A204.1 (cell line): ENCODE data around the gene ENDOU.

ENCODE experiments used
- FAIRE-seq: peaks from 2 replicates; lab custom pipeline; 2012; peaks lifted over from hg19 to GRCh38; lab: Jason Lieb, UNC

The ENDOU gene

DNA sequence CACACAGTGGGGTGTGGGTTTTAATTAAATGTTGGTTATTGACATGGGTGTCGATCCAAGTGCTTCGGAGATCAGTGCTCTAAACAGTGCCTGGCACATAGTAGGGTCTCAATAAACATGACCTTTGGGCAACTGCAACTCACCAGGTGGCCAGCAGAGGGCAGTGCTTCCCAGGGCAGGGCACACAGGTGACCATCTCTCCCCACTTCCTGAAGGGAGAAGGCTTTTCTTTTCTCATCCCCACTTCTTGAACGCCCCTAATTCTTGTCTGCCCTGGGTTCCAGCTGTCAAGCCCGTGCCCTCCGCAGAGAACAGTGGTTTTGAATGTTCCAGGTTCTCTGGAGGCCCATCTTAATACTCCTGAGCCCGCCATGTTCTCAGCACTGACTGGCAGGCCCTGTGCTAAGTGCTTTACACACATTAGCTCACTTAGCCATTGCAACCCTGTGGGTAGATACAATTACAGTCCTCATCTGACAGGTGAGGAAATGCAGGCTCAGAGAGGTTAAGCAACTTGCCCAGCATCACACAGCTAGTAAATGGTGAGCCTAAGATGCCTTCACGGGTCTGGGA, 17.0 kb upstream of the ENDOU start:
- FAIRE-seq, result no peak

DNA sequence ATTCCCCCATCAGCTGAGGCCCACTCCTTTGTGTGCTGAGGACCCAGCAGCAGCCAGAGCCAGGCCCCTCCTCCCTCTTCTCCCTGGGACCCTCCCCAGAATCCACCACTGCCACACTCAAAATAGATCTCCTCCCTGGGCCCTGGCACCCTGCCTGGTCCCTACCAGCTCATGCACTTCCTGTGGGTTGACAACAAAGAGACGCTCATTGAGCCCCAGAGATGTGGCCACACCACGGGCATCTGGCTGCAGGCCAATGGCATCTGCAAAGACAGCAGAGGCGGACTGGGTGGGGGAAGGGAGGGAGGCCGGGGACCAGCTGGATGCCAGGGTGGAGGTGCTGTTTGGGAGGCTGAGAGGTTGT, 16.0 kb upstream of the ENDOU start:
- no peak for FAIRE-seq

GRCh38 chr12:47740606-47741339, 15.5 kb upstream of the ENDOU start:
- no peak for FAIRE-seq

DNA sequence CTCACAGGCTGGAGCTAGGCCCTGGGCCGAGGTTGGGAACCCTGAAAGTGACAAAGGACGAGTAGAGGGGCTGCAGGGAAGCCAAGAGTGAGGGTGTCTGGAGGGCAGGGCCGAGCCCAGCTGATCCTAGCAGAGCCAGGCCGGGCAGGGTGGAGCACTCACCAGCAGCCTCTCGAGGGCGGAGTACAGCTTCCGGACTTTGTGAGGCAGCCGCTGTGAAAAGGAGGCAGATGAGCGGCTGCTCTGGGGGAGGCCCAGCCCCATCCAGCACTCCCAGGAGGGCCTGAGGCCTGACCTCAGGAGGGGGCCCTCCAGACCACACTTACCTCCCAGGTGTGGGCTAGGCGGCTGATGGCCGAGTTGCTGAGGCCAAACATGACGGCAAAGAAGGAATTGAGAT, 14.7 kb upstream of the ENDOU start:
- no peak for FAIRE-seq

GRCh38 chr12:47739297-47739696, 14.0 kb upstream of the ENDOU start:
- FAIRE-seq, result no peak

- FAIRE-seq, result no peak
Observed at GRCh38 chr12:47737936-47738594, 12.8 kb upstream of the ENDOU start.

- no peak for FAIRE-seq
Observed at GRCh38 chr12:47736877-47737676, 11.8 kb upstream of the ENDOU start.

DNA sequence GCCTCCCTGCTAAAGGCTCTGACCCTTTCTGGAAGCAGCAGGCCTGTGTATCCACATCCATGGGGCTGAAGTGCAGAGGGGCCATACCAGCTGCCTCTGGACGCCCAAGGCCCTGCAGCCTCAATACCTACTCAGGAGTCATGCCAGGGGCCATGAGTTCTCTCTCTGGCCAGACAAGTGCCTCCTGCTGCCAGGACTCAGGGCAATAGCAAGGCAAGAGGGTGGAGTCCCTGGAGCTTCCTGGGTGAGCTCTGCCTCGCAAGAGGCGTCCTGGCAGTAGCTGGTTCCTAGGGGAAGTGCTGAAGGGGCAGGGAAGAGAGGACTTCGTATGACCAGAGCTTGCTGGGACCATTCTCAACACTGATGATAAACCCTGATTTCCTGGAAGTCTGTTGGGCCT, 10.9 kb upstream of the ENDOU start:
- FAIRE-seq, result no peak

GRCh38 chr12:47735649-47736048, 10.4 kb upstream of the ENDOU start:
- no peak for FAIRE-seq

- FAIRE-seq, result no peak
Observed at GRCh38 chr12:47734725-47735480, 9.6 kb upstream of the ENDOU start.

- FAIRE-seq, result no peak
Observed at GRCh38 chr12:47733142-47733541, 7.9 kb upstream of the ENDOU start.

DNA sequence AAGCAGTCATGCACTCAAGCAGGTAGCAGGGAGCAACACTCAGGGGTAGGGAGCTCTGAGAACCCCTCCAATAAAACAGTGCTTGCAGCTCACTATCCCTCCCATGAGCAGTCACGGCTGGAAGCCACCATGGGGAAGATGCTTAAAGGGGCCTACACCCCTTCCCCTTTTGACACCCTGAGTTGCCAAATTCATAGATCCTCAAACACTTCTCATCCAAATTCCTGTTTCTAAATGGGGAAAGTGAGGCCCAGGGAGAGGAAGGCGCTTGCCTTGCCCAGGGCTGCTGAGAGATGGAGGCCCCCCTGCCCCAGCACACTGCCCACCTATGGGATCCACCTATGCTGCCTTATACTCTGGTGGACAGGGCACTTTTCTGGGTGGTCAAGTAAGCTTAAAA, 7.2 kb upstream of the ENDOU start:
- no peak for FAIRE-seq

DNA sequence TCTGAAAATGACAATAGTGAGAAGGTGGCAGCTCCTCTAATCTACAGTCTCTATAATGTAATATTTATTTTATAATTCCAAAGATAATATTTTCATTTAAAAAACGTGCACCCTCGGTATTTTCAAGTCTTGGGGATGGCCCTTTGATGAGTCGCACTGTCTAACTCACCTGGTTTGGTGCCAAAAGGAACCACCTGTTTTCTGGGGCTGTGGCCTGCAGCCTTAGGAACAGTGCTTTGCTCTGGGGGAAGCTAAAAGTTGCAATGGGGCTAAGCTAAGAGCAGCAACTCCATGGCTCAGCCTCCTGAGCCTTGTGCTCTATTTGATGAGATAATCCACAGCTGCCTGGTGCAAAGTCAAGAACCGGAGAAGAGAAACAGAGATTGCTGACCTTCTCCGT, 6.4 kb upstream of the ENDOU start:
- no peak for FAIRE-seq

- FAIRE-seq, result no peak
Observed at GRCh38 chr12:47730341-47730744, 5.1 kb upstream of the ENDOU start.

- no peak for FAIRE-seq
Observed at GRCh38 chr12:47729233-47729632, 3.9 kb upstream of the ENDOU start.

DNA sequence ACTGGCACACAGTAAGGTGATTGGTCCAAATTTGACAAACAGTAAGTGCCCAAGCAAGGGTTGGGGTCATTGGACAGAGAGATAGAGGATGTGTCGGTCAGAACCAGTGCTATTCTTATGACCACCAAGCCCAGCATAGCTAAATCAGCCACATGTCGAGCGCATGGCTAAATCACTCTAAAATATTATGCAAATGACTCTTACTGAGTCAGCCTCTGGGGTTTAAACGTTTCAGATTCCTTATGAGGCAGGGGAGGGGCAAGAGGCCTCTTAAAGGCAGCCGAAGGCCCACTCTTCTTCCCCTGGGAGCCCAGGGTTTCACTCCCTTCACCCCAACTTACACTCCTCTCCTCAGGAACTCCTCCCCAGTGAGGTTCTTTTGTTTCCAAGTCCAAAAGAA, 603 bp upstream of the ENDOU start:
- FAIRE-seq, result no peak

- FAIRE-seq, result no peak
Observed at GRCh38 chr12:47722941-47723631, 2.2 kb downstream of the ENDOU start.

- no peak for FAIRE-seq
Observed at GRCh38 chr12:47722136-47722834, 3.0 kb downstream of the ENDOU start.

GRCh38 chr12:47721431-47721973, 3.8 kb downstream of the ENDOU start:
- no peak for FAIRE-seq

- no peak for FAIRE-seq
Observed at GRCh38 chr12:47718531-47718930, 6.8 kb downstream of the ENDOU start.
